OCI-LY7 (cell line): ENCODE measurements around the gene SRPK2. TPM values are rescaled to one million over a fixed set of nuclear protein-coding genes. Genes with fewer than 3 reads are reported as not detected.

Source experiments
- BruUV-seq: library from RNA; stranded (reverse); fragments of 400-500 nt; replicated peaks from 2 replicates; lab custom pipeline; 2021; lab: Mats Ljungman, UMichigan
- CTCF ChIA-PET: fragments of 300-600 bp; sonication (Branson Sonifier 250); formaldehyde crosslinking; loops from one replicate; lab custom pipeline; 2022; ENCODE audit warnings: antibody characterized with exemption; ENCODE audit not compliant: unreplicated experiment; lab: Charles Lee
- POLR2A ChIA-PET: fragments of 300-600 bp; sonication (Branson Sonifier 250); formaldehyde crosslinking; loops from one replicate; lab custom pipeline; 2022; ENCODE audit warnings: antibody characterized with exemption; lab: Charles Lee
- DNase-seq: peaks from one replicate; pipeline ENCODE4 v3.0.0-alpha.2; 2015; ENCODE audit warnings: low spot score
- H2AFZ ChIP-seq: fragments of 200-600 bp; sonication (generic), shearing (Covaris generic); 2 replicates; pipeline ENCODE4 v1.6.1; 2014; ENCODE audit warnings: mild to moderate bottlenecking, antibody characterized with exemption, low read length, moderate library complexity
- H3K27ac ChIP-seq: fragments of 200-600 bp; sonication (generic); 2 replicates; pipeline ENCODE4 v1.5.1; 2014; ENCODE audit warnings: mixed run types, low read depth, mild to moderate bottlenecking, moderate library complexity, low read length, inconsistent platforms; ENCODE audit not compliant: poor library complexity, severe bottlenecking
- H3K36me3 ChIP-seq: fragments of 200-600 bp; sonication (generic); 2 replicates; pipeline ENCODE4 v1.6.1; 2014; ENCODE audit warnings: mild to moderate bottlenecking, antibody characterized with exemption, low read length, moderate library complexity, mixed read lengths; ENCODE audit not compliant: insufficient read depth
- H3K4me1 ChIP-seq: fragments of 200-600 bp; sonication (generic); 2 replicates; pipeline ENCODE4 v1.5.1; 2014; ENCODE audit warnings: mild to moderate bottlenecking, low read length; ENCODE audit not compliant: insufficient read depth, poor library complexity, severe bottlenecking
- H3K4me2 ChIP-seq: fragments of 200-600 bp; sonication (generic); 2 replicates; pipeline ENCODE4 v1.6.1; 2014; ENCODE audit warnings: mild to moderate bottlenecking, low read length
- H3K4me3 ChIP-seq: fragments of 200-600 bp; sonication (generic); 2 replicates; pipeline ENCODE4 v1.5.1; 2014; ENCODE audit warnings: mild to moderate bottlenecking, low read depth, low read length; ENCODE audit not compliant: poor library complexity, severe bottlenecking
- H3K79me2 ChIP-seq: fragments of 200-600 bp; sonication (generic); 2 replicates; pipeline ENCODE4 v1.6.1; 2016; ENCODE audit warnings: low read depth, mild to moderate bottlenecking, low read length, moderate library complexity, mixed read lengths; ENCODE audit not compliant: insufficient read depth
- H3K9me2 ChIP-seq: fragments of 200-600 bp; sonication (generic); 2 replicates; pipeline ENCODE4 v1.6.1; 2016; ENCODE audit warnings: mild to moderate bottlenecking, low read length, mixed read lengths; ENCODE audit not compliant: insufficient read depth
- H3K9me3 ChIP-seq: fragments of 200-600 bp; sonication (generic); 2 replicates; pipeline ENCODE4 v1.6.1; 2014; ENCODE audit warnings: mild to moderate bottlenecking, mixed run types, low read length, mixed read lengths
- H4K20me1 ChIP-seq: fragments of 200-600 bp; sonication (generic); 2 replicates; pipeline ENCODE4 v1.6.1; 2014; ENCODE audit warnings: mild to moderate bottlenecking, antibody characterized with exemption, low read length, moderate library complexity, mixed read lengths; ENCODE audit not compliant: insufficient read depth
- EZH2phosphoT487 ChIP-seq: fragments of 200-600 bp; sonication (generic); IDR thresholded peaks from 2 replicates; pipeline ENCODE4 v1.6.1; 2018; ENCODE audit warnings: low read depth, borderline replicate concordance, mild to moderate bottlenecking, mixed run types, antibody characterized with exemption, low read length, moderate library complexity, mixed read lengths
- intact Hi-C: fragments of 100-400 bp; cut with micrococcal nuclease; formaldehyde crosslinking; loops from one replicate; pipeline ENCODE4 v1.10.0; 2022; ENCODE audit not compliant: unreplicated experiment
- total RNA-seq, 2 experiments: library from RNA; depleted of rRNA in 1 of 2; stranded (reverse); fragments of >200 nt in 1 of 2; shearing (Covaris generic) in 1 of 2; gene quantifications; 2 replicates each; pipeline ENCODE4 v1.2.3, GENCODE V29; 2014 to 2022
- TF ChIP-seq, protein P1 (sequence below): fragments of 200-600 bp; sonication (generic); conservative IDR thresholded peaks from 2 replicates; pipeline ENCODE4 v1.5.1; 2014; ENCODE audit warnings: mild to moderate bottlenecking, antibody characterized with exemption, low read length, moderate library complexity, mixed read lengths

SRPK2 gene
- total RNA-seq, 2 experiments from 2014 or later: 22.1 to 26.8 TPM

DNA sequence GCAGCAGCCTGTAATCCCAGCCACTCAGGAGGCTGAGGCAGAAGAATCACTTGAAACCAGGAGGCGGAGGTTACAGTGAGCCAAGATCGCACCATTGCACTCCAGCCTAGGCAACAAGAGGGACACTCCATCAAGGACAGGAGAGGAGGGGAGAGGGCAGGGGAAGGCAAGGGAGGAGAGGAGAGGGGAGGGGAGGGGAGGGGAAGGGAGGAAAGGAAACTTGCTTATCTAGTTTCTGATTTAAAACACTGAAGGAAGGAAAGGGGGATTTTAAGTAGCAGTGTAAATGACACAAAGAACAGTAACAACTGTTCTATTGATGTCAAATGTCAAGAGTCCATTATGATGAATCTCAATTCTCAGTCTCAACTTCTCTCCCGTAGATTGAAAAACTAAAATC lies 43.7 kb downstream of the SRPK2 start:
- H3K27ac ChIP-seq: no peak overlapping the region
- H3K79me2 ChIP-seq: no peaks in the 10 kb centered on the region
- H3K9me3 ChIP-seq: no peaks in the 10 kb centered on the region
- intact Hi-C loops: no loop called here
- no peak overlapping the region for H3K4me2 ChIP-seq
- H3K36me3 ChIP-seq: no peaks in the 10 kb centered on the region
- BruUV-seq: no TSS peak
- H3K4me1 ChIP-seq: no peaks in the 10 kb centered on the region
- DNase-seq: no peak
- no peaks in the 10 kb centered on the region for H3K9me2 ChIP-seq
- ChIA-PET POLR2A (interaction anchor here (0.6 to 2.1 kb wide), 4 partner anchors 8 to 368 kb away, joined by 3 to 5 read pairs (median 3); no protein-coding TSS in a partner anchor), CTCF (no interaction called here)
- no peak overlapping the region for H2AFZ ChIP-seq
- TF ChIP-seq, protein P1, sequence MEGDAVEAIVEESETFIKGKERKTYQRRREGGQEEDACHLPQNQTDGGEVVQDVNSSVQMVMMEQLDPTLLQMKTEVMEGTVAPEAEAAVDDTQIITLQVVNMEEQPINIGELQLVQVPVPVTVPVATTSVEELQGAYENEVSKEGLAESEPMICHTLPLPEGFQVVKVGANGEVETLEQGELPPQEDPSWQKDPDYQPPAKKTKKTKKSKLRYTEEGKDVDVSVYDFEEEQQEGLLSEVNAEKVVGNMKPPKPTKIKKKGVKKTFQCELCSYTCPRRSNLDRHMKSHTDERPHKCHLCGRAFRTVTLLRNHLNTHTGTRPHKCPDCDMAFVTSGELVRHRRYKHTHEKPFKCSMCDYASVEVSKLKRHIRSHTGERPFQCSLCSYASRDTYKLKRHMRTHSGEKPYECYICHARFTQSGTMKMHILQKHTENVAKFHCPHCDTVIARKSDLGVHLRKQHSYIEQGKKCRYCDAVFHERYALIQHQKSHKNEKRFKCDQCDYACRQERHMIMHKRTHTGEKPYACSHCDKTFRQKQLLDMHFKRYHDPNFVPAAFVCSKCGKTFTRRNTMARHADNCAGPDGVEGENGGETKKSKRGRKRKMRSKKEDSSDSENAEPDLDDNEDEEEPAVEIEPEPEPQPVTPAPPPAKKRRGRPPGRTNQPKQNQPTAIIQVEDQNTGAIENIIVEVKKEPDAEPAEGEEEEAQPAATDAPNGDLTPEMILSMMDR: no peak
- no peak for TF ChIP-seq EZH2phosphoT487
- H4K20me1 ChIP-seq: peaks cover 21% of the 10 kb centered on the region; the same call in 1 of the 2 replicates
- no peak overlapping the region for H3K4me3 ChIP-seq

DNA sequence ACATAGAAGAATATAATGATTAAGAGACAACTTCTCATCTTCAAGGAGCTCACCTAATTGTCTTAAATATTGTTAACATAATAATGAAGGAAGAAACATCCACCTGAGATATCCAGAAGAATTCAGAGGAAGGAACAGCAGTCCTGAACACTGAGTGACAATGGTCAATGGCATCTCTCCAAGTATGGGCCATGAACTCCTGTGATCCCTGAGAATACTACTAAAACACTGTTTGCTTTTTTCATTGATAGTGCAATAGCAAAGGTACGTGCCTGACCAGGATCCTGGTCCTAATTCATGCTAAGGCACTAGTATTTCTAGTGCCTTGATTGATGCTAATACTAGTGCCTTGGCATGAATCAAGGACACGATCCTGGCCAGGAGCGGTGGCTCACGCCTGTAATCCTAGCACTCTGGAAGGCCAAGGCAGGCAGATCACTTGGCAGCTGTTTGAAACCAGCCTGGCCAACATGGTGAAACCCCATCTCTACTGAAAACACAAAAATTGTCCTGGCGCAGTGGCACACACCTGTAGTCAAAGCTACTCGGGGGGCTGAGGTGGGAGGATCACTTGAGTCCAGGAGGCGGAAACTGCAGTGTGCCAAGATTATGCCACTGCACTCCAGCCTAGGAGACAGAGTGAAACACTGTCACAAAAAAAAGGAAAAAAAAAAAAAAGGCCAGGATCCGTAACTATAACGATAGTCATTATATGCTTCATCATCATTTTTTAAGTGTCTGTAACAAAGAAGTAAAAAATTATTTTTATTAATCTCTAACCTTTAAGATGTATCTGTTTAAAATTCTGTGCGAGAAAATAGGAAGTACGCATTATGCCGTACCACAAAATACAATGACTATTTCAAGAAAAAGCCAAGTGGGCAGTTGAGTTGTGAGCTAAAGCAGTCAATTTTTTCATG lies 49.1 kb downstream of the SRPK2 start:
- Histone ChIP-seq H2AFZ (no peak overlapping the region), H3K4me3 (no peak overlapping the region), H4K20me1 (peaks cover 10% of the 10 kb centered on the region; the same call in 1 of the 2 replicates), H3K4me2 (no peak overlapping the region), H3K9me2 (no peaks in the 10 kb centered on the region), H3K27ac (no peak overlapping the region), H3K79me2 (no peaks in the 10 kb centered on the region), H3K4me1 (no peaks in the 10 kb centered on the region), H3K9me3 (no peaks in the 10 kb centered on the region), H3K36me3 (no peaks in the 10 kb centered on the region)
- CTCF ChIA-PET: no interaction called here
- intact Hi-C loops: loop anchor here (5.0 kb wide), 2 partner anchors 187 to 357 kb away; no protein-coding TSS in a partner anchor
- POLR2A ChIA-PET: interaction anchor here (0.7 kb wide), 3 partner anchors 71 to 257 kb away, joined by 4 to 5 read pairs (median 4); no protein-coding TSS in a partner anchor
- DNase-seq: no peak
- TF ChIP-seq, protein P1: no peak
- no peak for TF ChIP-seq EZH2phosphoT487
- no TSS peak for BruUV-seq
